Activated CD8-positive, alpha-beta memory T cell treated with anti-CD3 and anti-CD28 coated beads for 48 hours (primary cell): ENCODE data around the gene MFNG.
"Not testable (repeated sequence)": the region's sequence is repeated elsewhere in the genome, so short reads cannot be mapped to it uniquely, and the experiment has no call there.

Experiments
- DNase-seq, 3 experiments: peaks; one replicate each; pipeline ENCODE4 v3.0.0-alpha.2; 2020; ENCODE audit warnings: low read depth in 2 of 3, low spot score in 2 of 3

MFNG gene

GRCh38 chr22:37486224-37486845 lies at the start of gene MFNG:
TSS of gene MFNG (minus strand) at chr22:37486384. CDS start at chr22:37486177, 207 bp downstream.
- DNase-seq = peak; percentile 42 to 60 (median 45)

- no peak for DNase-seq
Observed at GRCh38 chr22:37535159-37535558, 49.0 kb upstream of the MFNG start.

- no peak for DNase-seq
Observed at GRCh38 chr22:37534445-37534844, 48.3 kb upstream of the MFNG start.

GRCh38 chr22:37533995-37534394 lies 47.8 kb upstream of the MFNG start:
- no peak for DNase-seq

- DNase-seq = no peak
Observed at GRCh38 chr22:37529652-37530345, 43.6 kb upstream of the MFNG start.

GRCh38 chr22:37527952-37528351 lies 41.8 kb upstream of the MFNG start:
- DNase-seq = not testable (repeated sequence)

- DNase-seq = not testable (repeated sequence)
Observed at GRCh38 chr22:37527081-37527752, 41.0 kb upstream of the MFNG start.

GRCh38 chr22:37526376-37526775 lies 40.2 kb upstream of the MFNG start:
- no peak for DNase-seq

- DNase-seq = no peak
Observed at GRCh38 chr22:37525746-37526350, 39.7 kb upstream of the MFNG start.

- DNase-seq = no peak
Observed at GRCh38 chr22:37525073-37525745, 39.0 kb upstream of the MFNG start.

- DNase-seq = no peak
Observed at GRCh38 chr22:37522482-37522881, 36.3 kb upstream of the MFNG start.

GRCh38 chr22:37521236-37521739 lies 35.1 kb upstream of the MFNG start:
- no peak for DNase-seq

- no peak for DNase-seq
Observed at GRCh38 chr22:37520776-37521191, 34.6 kb upstream of the MFNG start.

GRCh38 chr22:37519268-37520195 lies 33.3 kb upstream of the MFNG start, which contains the start of gene CARD10:
TSS of gene CARD10 (minus strand) at chr22:37519415. CDS start at chr22:37519200, 215 bp downstream.
- no peak for DNase-seq

- DNase-seq = no peak
Observed at GRCh38 chr22:37518509-37519267, 32.5 kb upstream of the MFNG start.

GRCh38 chr22:37517826-37518450 lies 31.8 kb upstream of the MFNG start:
- no peak for DNase-seq

- no peak for DNase-seq
Observed at GRCh38 chr22:37516456-37516855, 30.3 kb upstream of the MFNG start.

- no peak for DNase-seq
Observed at GRCh38 chr22:37515901-37516300, 29.7 kb upstream of the MFNG start.
